GM21717 (cell line): ENCODE measurements around the gene PRDM5.
A peak's percentile ranks its signal among the peaks of the same experiment; 100 is the strongest.

Experiments
- ATAC-seq: cut with Tn5 transposase; IDR thresholded peaks from one replicate; pipeline ENCODE4 v1.9.1; 2021; ENCODE audit warnings: mild to moderate bottlenecking, moderate library complexity; ENCODE audit not compliant: unreplicated experiment

The PRDM5 gene

GRCh38 chr4:120858776-120859175, 63.8 kb downstream of the PRDM5 start:
- ATAC-seq, result no peak

GRCh38 chr4:120857312-120857711, 65.2 kb downstream of the PRDM5 start:
- no peak for ATAC-seq

GRCh38 chr4:120856294-120856693, 66.2 kb downstream of the PRDM5 start:
- no peak for ATAC-seq

GRCh38 chr4:120855307-120856001, 67.1 kb downstream of the PRDM5 start:
- peak; percentile 95 for ATAC-seq

- ATAC-seq, result no peak
These were observed 69.2 kb downstream of the PRDM5 start for GRCh38 chr4:120853161-120853935.

- ATAC-seq, result no peak
These were observed 72.4 kb downstream of the PRDM5 start for GRCh38 chr4:120850018-120850599.

- no peak for ATAC-seq
These were observed 75.4 kb downstream of the PRDM5 start for GRCh38 chr4:120847019-120847582.

GRCh38 chr4:120844528-120844921, 78.0 kb downstream of the PRDM5 start:
- ATAC-seq, result peak; percentile 87

- no peak for ATAC-seq
These were observed 78.5 kb downstream of the PRDM5 start for GRCh38 chr4:120843849-120844527.

- no peak for ATAC-seq
These were observed 80.5 kb downstream of the PRDM5 start for GRCh38 chr4:120842031-120842430.

- ATAC-seq, result no peak
These were observed 80.9 kb downstream of the PRDM5 start for GRCh38 chr4:120841580-120841979.

GRCh38 chr4:120839974-120840751, 82.4 kb downstream of the PRDM5 start:
- ATAC-seq, result no peak

GRCh38 chr4:120839334-120839973, 83.1 kb downstream of the PRDM5 start:
- ATAC-seq, result no peak

- no peak for ATAC-seq
These were observed 83.7 kb downstream of the PRDM5 start for GRCh38 chr4:120838784-120839183.

- no peak for ATAC-seq
These were observed 84.9 kb downstream of the PRDM5 start for GRCh38 chr4:120837656-120838055.

GRCh38 chr4:120835342-120835741, 87.2 kb downstream of the PRDM5 start:
- ATAC-seq, result no peak

GRCh38 chr4:120830204-120830603, 92.3 kb downstream of the PRDM5 start:
- no peak for ATAC-seq

- ATAC-seq, result no peak
These were observed 93.3 kb downstream of the PRDM5 start for GRCh38 chr4:120829113-120829831.

- no peak for ATAC-seq
These were observed 95.7 kb downstream of the PRDM5 start for GRCh38 chr4:120826853-120827252.
